ENCODE measurements around the gene SERTAD1.

SERTAD1 gene

GRCh38 chr19:40376286-40376862, 49.4 kb downstream of the SERTAD1 start:
- no peak for DNase-seq (ENCODE audit: low spot score)

DNA sequence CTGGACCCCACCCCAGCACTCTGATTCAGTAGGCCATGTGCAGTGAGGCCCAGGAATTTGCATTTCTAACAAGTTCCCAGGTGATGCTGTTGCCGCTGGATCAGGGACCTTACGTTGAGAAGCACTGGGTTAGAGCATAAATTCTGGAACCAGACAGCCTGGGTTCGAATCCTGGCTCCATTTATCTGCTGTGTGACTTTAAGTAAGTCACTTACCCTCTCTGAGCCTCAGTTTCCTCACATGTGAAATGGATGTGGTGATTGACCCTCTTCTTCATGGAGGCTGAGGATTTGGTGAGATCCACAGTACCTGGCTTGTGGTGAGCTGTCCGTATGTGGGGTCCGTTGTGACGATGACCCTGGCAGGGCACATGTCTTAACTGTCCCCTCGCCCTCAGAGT, 51.7 kb downstream of the SERTAD1 start:
- DNase-seq (ENCODE audit: low spot score): no peak

GRCh38 chr19:40371802-40372122, 54.0 kb downstream of the SERTAD1 start:
- no peak for DNase-seq (ENCODE audit: low spot score)

All from kidney tubule cell (primary cell).